GM21825 (cell line): ENCODE results near the gene MBNL1.
A peak's percentile ranks its signal among the peaks of the same experiment; 100 is the strongest.
"Not testable (repeated sequence)": the region's sequence is repeated elsewhere in the genome, so short reads cannot be mapped to it uniquely, and the experiment has no call there.

ENCODE experiments used
- ATAC-seq: cut with Tn5 transposase; IDR thresholded peaks from one replicate; pipeline ENCODE4 v1.9.1; 2021; ENCODE audit warnings: mild to moderate bottlenecking, moderate library complexity; ENCODE audit not compliant: unreplicated experiment

MBNL1 gene

DNA sequence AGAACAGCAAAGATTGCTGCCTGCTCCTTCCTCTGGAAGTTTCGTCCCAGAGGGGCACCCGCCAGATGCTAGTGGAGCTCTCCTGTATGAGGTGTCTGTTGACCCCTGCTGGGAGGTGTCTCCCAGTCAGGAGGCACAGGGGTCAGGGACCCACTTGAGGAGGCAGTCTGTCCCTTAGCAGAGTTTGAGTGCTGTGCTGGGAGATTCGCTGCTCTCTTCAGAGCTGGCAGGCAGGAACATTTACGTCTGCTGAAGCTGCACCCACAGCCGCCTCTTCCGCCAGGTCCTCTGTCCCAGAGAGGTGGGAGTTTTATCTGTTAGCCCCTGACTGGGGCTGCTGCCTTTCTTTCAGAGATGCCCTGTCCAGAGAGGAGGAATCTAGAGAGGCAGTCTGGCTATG, 103.9 kb downstream of the MBNL1 start:
- not testable (repeated sequence) for ATAC-seq

DNA sequence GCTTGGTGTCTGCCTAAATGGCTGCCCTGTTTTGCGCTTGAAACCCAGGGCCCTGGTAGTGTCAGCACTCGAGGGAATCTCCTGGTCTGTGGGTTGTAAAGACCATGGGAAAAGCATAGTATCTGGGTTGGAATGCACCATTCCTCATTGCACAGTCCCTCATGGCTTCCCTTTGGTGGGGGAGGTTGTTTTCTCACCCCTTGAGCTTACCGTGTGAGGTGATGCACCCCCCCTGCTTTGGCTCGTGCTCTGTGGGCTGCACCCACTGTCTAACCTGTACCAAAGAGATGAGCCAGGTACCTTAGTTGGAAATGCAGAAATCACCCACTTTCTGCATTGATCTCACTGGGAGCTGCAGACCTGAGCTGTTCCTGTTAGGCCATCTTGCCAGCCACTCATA, 104.7 kb downstream of the MBNL1 start:
- ATAC-seq = no peak

DNA sequence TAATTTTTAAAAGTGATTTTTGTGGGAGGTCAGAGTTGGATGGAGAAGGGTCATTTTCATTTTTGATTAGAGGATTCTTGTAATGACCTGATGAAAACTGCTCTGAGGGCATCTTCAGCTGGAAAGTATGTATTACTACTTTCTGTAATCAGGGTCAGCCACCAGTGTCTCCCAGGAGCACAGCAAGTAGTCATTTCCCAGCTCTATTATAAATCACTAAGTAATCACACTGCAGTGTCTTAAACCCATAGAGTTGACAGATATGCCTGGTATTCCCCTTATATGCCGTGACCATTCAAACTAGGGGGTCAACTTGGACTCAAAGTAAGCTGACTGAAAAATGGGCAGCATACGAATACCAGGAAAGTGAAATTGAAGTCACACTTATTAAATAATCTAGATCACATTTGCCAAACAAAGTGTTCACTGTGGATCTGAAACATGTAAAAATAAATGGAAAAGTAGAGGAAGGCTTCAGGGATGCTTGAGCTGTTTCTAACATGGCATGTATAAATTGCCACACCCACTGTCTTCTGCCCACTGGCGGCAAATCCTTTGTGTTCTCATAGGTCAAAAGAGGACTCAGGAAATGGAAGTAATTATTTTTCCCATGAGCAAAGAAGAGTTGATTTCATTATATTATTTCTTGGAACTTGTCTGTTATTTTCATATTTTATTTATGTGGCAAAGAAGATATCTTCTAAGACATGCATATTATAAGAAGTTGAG, 105.7 kb downstream of the MBNL1 start:
- ATAC-seq = no peak

DNA sequence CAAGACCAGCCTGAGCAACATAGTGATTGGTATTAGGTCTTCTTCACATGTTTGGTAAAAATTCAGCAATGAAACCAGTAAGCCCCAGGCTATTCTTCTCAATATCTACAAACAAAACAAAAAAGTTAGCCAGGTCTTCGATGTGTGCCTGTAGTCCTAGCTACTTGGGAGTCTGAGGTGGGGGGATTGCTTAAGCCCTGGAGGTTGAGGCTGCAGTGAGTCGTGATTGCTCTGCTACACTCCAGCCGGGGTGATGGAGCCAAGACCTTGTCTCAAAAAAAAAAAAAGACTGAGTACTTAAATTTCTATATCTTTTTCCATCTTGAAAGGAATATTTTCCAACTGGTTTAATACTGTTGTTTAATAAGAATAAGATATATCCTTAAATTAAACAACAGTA, 106.8 kb downstream of the MBNL1 start:
- ATAC-seq = no peak

DNA sequence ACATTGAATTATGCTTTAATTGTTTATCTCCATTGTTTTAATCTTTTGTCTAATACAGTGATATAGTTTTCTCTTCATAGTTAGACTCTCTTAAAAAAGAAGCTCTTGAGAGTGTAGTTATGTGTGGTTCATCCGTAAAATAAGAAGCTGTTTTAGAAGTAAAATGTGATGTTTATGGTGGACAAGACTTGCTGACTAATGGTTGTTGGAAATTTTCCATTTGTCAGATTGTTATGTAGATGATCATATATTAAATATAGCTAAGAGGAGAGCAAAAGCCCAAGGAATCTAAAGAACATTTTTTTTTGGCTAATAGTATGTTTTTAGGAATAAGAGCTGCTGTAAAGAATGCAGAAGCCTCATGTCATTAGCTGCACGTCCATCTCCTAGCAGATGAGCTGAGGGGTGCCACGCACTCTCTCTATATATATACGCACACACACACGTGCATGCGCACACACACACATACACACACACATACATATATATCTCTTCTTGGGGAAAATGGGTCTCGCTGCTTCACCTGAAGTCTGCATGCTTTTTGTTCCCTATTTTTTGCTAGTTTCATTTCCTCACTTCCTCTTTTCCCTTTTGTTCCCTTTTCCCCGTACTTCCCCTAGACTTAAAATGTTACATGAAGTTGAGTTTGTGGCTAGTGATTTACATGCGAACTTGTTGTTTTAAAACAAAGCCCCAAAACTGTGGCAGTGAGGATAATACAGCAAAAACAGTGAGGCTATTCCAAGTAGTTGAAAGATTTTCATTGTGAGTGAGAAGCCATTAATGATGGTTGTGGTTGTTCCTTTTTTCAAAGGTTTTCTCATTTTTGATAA, 107.8 kb downstream of the MBNL1 start:
- peak; percentile 78 for ATAC-seq

DNA sequence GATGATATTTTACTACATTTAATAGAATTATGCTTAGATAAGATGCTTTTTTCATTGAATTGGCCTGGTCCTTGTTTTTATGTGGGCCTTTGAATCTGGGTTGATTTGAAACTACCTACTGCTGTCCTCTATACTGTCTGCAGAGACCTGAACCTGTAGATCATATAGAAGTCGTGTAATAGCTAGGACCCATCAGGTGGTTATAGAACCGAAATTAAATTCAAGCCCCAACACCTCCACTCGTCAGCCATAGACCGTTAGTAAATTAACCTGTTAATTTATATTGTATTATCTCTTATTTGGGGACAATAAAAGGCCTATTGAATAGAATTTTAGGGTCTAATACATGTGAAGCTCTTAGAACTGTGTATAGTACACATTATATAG, 108.4 kb downstream of the MBNL1 start:
- ATAC-seq = peak; percentile 20

DNA sequence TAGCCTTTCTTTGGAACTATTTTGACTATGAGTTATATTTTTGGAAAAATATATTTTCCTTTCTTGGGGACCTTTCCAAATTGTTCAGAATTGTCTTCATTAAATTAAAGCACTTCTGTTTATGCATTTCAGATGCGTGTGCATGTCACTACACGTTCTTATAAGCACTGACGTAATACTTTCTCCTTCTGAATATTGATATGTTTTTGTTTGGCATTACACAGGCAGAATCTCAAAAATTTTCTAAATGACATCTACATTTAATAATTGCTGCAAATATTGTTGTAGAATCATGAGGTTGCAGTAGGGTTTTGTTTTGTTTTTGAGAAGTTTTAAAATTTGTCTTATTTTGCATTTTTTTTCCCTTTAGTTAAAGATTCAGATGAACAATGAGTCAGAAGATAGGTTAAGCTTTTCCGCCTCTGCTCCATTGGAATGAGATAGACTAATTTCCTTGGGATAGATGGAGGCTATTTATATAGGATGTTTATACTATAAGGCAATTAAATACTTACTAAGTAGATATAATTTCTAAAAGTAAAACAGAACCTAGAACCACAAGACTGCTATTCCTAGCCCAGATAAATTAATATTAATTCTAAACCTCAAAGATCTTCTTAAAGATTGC, 110.8 kb downstream of the MBNL1 start:
- no peak for ATAC-seq

DNA sequence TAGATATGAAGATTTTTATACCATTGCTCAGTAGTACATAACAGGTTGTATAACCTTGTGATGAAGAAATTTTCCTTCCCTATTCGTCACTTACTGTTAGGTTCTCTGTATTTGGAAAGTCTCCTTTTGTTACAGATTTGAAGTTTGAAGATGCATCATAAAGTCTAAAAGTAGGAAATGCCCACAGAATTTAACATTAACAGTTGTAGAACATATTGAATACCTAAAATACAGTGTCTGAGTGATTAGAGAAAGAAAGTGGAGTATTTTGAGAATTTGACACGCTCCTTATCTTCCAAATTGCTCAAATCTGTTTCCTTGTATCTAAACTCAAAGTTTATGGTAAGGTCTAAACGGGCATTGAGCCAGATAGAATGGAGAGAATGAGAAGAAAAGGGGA, 111.3 kb downstream of the MBNL1 start:
- ATAC-seq = no peak

DNA sequence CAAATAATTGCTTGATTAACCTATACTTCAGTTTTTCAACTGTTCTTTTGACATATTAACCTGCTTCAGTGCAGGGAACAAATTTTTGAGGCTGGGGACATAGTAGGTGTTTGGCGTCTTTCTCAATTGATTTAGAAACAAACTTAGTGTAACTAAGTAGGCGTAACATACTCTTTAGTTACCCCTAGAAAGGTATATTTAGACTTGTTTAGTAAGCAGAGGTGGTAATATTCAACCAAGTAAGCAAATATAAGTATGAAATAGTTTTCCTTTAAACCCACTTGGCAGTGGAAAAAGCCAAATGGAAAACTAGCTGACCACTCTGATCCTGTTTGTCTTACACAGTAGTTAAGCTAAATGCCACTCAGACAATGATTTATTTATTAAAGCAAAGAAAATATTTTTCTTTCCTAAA, 113.2 kb downstream of the MBNL1 start:
- ATAC-seq = no peak

DNA sequence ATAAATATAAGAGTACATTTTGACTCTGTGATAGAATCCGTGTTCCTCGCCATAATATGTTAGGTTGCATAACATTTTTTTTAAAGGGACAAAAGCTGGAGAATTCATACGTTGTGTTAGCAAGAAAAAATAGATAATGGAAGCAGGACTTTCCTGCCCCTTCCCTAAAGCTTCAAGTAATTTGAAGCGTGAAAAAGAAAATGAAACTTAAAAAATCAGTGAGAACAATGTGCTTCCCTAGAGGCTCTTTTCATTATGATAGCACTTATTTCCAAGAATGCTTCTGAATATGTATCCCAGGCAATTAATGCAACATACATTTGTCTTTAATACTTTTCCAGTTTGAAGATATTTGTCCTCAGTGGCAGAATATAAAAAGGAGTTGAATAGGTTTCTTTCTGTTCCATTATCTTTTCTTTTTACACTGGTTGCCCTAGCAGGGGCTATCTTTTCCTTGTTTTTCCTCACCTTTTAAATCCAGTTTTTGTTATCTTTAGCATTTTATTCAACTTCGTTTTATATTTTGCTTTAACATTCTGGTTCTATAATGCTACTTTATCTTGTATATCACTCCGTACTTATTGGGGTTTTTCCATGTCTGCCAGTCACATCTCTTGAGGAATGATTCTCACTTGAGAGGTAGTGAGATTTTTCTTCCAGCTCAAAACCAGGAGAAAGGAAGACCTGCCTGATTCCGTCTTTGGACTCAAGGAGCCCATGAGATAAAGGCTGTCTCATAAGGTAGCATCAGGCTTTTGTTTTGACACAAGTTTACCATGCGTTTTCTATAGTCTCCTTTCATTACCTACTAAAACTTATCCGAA, 113.8 kb downstream of the MBNL1 start:
- no peak for ATAC-seq

DNA sequence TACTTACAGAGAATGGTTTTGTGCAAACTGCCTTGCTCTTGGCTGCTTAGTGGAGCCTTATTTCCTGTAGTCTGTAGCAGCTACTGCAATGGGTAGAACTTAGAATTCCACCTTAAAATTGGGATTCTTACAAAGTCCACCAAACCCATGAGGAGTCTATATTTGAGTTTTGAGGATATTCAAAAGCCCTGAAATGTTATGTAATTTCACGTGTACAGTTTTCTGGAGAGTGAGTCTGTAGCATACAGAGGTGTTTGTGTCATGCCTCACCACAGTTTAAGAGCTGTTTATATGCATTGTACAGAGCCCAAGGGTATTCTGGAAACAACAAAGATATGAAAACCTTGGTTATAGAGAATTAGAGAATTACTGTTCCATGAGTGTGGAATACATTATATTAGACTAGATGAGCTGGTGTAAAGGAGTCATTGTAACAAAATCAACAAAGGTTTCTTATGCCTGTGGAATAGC, 114.4 kb downstream of the MBNL1 start:
- ATAC-seq = no peak

DNA sequence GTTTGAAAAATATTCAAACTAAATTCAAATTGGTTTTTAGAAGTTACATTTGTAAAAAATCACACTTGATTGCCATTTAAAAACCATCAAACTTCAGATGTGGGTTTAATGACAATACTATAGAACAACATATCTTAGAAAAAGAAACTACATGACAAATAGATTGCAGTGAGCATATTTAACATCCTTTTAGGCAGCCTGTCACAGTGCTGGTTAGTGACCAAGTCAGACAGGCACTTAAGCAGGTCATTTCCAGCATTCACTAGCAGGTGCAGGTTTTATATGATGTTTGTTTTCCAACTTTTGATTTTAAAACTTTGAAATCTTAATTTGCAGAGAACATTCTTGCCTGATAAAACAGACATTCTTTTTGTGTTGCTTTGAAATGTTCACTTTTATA, 115.7 kb downstream of the MBNL1 start:
- ATAC-seq = no peak

DNA sequence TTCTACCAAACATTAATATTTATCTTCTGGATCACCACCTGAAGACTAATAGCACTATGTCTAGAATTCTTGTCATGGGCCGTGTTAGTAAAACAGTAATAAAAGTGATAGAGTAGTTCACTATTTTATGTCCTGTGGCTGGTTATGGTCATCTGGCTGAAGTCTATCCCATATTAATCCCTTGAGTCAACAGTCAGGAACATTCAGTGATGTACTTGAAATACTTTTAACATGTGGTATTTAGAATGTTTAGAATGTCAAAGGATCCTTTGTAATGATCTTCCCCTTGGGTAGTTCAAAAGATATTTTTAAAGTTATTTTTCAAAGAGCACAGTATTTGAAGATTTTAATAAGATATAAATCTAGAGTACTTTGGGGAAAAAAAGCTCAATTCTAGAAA, 117.0 kb downstream of the MBNL1 start:
- ATAC-seq = no peak

DNA sequence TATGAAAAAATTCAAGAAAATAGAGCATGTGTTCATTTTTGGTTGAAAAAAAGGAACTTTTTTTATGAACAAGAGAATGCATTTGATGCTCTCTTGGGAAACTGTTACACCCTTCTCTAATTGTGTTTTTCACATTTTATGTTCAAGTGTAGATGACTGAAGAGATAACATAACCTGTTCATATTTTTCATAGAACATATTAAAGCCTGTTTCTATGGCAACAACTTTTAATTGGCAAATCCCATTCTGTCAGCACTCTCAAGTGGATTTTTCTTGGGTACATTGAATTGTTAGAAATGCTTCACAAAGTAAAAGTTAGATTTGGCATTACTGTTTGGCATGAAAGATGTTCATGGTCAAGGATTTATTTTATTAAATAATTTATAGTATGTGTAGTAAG, 117.5 kb downstream of the MBNL1 start:
- no peak for ATAC-seq

DNA sequence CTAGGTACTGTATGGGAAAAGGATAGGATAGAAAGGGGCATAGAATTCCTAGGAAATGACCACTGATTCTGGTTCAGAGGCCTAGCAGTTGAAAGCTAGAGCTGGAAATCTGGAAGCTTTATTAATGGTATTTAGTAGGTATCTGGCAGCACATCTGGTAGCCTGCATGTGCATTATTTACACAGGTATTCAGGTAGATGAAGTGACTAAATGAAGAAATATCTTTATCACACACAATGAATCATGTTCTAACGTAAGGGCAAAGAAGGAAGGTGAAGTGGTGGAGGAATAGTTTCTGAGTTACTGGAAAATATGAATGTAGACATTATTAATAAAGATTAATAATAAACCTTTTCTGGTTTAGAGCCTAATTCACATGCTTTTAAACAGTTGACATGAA, 119.9 kb downstream of the MBNL1 start:
- no peak for ATAC-seq

DNA sequence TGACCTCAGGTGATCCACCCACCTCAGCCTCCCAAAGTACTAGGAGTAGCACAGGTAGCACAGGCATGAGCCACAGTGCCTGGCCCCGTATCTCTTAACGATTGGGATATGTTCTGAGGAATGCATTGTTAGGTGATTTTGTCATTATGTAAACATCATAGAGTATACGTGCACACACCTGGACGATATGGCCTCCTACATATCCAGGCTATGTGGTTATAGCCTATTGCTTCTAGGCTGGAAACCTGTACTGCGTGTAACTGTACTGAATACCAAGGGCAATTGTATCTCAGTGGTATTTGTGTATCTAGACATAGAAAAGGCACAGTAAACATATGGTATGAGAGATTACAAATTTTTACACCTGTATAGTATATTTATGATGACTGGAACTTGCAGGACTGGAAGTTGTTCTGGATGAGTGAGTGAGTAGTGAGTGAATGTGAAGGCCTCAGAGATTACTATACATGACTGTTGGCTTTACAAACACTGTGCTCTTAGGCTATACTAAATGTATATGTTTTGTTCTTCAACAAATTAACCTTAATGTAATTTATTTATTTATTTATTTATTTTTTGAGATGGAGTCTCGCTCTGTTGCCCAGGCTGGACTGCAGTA, 120.7 kb downstream of the MBNL1 start:
- ATAC-seq = no peak

DNA sequence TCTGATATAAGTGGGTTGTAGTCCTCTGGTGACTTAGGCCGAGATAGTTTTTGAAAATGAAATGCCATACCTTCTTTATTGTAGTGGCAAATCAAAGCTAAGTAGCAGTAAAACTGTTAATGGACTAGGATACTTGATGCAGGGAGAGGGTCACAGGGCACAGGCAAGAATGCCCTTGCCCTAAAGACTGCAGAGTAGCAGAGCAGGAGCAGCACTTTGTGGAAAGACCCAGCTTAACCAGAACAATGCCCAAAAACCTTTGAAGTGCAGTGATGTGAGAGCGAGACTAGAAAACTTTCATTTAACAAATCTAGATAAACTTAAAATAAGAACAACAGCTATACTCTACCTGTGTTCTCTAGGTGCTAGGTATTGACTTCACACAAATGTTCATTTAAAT, 121.9 kb downstream of the MBNL1 start:
- no peak for ATAC-seq

DNA sequence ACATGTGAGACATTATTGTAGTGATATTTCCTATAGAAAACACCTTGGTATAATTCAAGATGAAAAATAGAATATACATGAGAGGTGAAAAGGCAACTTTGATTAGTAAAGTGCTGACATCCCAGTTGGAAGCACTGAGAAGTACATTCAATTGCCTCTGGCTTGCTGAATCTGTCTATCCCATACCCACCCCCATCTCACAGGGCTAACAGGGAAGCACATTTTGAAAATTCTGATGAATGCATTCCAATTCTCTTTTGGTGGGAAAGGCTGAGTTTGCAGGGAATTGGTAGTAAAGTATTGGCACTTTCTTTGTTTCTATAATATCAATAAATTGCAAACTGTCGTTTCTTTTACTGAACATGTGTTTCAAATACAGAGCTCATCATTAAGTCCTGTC, 122.9 kb downstream of the MBNL1 start:
- no peak for ATAC-seq

DNA sequence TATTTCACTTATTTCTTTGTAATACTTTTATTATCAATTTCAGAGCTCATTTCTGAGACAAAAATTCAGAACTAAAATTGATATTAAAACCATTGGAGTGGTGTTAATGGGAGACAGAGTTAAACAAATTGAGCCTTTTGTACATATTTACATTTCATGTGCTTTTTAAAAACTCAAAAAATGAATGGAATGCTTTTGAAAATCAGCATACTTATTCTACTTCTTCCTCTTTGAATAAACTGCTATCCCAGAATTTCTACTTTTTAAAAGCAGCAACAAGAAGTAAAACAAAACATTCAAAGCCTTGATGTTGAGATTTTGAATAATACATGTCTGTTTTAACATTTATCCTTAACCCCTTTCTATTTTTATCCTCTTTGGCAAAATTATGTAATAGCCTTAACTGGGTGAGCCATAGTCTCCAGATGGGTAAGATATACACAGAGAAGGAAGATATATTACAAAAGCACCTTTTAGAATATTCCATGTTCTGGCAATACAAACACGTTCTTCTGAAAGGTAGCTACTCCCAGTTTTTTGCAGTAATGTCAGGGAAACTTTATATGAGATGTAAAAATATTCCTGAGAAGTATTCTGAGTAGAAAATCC, 123.6 kb downstream of the MBNL1 start:
- no peak for ATAC-seq

DNA sequence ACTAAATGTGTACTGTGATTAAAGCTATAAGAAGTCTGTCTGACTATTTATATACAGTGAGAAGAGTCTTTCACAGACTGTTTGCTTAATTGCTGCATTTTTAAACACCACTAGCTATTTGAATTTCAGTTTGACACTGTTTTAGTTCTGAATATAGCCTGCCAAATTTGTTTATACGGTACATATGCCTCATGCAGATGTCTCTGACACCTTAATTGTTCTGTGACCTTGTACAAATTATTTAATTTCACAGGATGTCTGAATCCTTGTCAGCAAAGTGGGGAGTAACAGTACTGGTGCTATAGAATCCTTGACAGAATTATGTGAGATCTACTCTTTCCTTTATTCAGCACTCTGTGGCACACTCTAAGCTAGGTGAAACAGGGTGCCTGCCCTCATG, 125.5 kb downstream of the MBNL1 start:
- ATAC-seq = no peak
